Stimulated activated CD4-positive, alpha-beta T cell treated with anti-CD3 and anti-CD28 coated beads, Interleukin-4, amount 100 ng/mL, for 24 hours (primary cell): ENCODE results near the gene ATP8A1.
"Not testable (repeated sequence)": the region's sequence is repeated elsewhere in the genome, so short reads cannot be mapped to it uniquely, and the experiment has no call there.

Experiments
- DNase-seq: peaks from one replicate; pipeline ENCODE4 v3.0.0-alpha.2; 2020

The ATP8A1 gene

GRCh38 chr4:42397635-42398170 is 259.2 kb downstream of the ATP8A1 start:
- no peak for DNase-seq

GRCh38 chr4:42396752-42397634 is 259.9 kb downstream of the ATP8A1 start, which contains the start of gene SHISA3:
SHISA3 (plus strand) TSS chr4:42397488; CDS start chr4:42398057, 569 bp downstream.
- no peak for DNase-seq

DNA sequence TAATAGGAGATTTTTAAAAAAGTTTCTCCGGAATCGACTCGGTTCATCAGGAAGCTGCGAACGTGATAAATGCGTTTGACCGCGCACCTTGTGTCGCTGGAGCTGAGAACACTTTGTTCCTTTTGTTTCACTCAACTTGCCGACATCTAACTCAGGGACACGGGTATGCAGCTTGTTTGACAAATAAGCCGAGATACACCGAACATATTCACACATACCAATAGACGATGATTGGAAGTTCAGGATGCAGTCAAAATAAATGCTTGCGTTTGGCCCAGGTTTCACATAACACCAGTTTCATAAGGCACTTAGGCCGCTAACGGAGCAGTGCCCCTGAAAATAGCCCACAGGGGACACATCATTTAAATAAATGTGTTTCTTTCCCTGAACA is 260.5 kb downstream of the ATP8A1 start:
- DNase-seq = no peak

- no peak for DNase-seq
Measured at GRCh38 chr4:42395595-42395994, 261.3 kb downstream of the ATP8A1 start.

DNA sequence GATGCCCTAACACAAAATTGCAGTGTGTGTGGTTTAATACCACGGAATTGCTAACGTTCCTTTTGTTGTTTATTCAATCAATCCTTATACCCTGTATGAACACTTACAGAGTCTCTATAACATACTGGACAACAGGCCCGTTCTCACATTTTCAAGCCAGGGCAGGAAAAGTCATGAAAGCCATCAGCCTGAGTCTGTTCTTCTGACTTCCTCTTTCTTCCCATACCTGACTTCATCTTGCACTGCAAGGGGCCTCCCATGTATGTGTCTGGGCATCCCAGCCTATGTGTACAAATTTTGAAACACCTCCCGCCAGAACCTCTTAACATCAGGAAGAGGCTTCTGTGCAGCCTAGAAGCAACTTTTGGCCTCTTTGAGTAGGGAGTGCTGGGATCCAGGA is 264.5 kb downstream of the ATP8A1 start:
- no peak for DNase-seq

GRCh38 chr4:42391981-42392380 is 264.9 kb downstream of the ATP8A1 start:
- DNase-seq = no peak

DNA sequence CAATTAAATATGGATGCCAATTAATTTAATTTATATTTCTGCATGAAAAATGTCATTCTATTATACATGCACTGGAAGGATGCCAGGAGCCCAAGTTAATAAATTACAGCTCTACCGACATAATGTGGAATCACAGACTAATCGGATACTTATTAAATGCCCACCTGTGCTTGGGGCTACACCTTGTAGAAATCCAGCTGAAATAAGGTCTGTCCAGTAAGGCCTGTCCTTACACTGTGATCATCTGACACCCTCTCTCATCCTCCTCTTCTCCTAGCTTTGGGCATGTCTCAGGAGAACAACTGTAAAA is 265.6 kb downstream of the ATP8A1 start:
- DNase-seq = no peak

DNA sequence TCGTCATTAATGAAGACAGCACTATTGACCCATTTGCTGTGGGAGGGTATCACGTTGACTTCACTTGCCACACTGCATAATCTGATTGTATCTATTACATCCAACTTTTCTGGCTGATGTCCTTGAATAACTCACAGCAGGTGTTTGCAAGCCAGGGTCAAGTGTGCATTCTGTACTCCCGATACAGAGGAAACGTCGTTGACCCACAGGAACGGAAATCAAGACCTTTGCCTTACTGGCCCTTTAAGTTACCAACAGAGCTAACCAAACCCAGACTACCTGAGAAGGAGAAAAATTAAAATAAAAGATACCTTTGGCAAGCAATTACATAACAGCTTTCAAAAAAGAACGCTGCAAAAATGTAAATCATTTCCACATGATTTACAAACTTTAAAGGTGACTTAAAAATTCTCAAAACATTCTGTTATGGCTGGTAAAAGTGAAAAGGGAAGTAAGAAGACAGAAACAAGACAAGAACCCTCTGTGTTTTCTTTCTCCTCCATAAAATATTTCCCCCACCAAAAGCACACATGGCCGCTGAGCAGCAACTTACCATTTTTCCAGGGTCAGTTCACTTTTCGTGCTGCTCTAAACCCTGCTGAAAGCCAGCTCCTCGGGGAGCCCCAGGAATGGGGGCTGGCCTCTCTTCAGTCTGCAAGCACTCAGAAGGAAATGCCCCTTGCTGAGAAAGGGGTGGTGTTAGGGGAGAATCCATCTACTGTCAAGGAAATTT is 266.1 kb downstream of the ATP8A1 start:
- no peak for DNase-seq

- no peak for DNase-seq
Measured at GRCh38 chr4:42385516-42385915, 271.4 kb downstream of the ATP8A1 start.

GRCh38 chr4:42381666-42382065 is 275.2 kb downstream of the ATP8A1 start:
- DNase-seq = no peak

- DNase-seq = no peak
Measured at GRCh38 chr4:42377497-42377896, 279.4 kb downstream of the ATP8A1 start.

DNA sequence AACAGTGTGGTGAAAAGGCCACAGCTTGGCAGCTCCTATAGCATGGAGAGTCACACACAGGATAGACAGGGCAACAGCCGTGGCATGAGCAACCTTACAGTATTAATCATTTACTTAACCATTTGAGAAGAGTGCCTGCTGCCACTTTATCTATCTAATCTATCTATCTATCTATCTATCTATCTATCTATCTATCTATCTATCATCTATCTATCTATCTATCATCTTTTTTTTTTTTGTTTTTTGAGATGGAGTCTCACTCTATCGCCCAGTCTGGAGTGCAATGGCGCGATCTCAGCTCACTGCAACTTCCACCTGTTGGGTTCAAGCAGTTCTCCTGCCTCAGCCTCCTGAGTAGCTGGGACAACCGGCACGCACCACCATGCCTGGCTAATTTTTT is 284.6 kb downstream of the ATP8A1 start:
- not testable (repeated sequence) for DNase-seq

- no peak for DNase-seq
Measured at GRCh38 chr4:42371305-42372252, 285.3 kb downstream of the ATP8A1 start.

DNA sequence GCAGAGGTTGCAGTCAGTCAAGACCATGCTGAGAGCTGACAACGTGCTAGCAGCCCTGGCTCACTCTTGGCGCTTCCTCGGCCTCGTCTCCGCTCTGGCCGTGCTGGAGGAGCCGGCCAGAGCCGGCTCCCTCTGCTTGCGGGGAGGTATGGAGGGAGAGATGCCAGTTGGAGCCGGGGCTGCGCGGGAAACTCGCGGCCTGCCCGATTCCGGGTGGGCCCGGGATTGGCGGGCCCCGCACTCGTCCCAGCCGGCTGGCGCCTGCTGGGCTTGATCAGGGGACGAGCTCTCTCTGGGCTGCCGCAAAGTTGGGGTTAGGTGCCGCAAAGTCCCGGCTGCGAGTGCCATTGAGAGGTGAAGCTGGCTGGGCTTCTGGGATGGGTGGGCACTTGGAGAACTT is 287.4 kb downstream of the ATP8A1 start:
- no peak for DNase-seq

GRCh38 chr4:42366959-42367358 is 289.9 kb downstream of the ATP8A1 start:
- DNase-seq = no peak

GRCh38 chr4:42364266-42365053 is 292.4 kb downstream of the ATP8A1 start:
- DNase-seq = no peak

GRCh38 chr4:42363614-42364013 is 293.3 kb downstream of the ATP8A1 start:
- no peak for DNase-seq

- DNase-seq = no peak
Measured at GRCh38 chr4:42362591-42362990, 294.3 kb downstream of the ATP8A1 start.

- no peak for DNase-seq
Measured at GRCh38 chr4:42361456-42361855, 295.4 kb downstream of the ATP8A1 start.

- DNase-seq = no peak
Measured at GRCh38 chr4:42360256-42360669, 296.6 kb downstream of the ATP8A1 start.

DNA sequence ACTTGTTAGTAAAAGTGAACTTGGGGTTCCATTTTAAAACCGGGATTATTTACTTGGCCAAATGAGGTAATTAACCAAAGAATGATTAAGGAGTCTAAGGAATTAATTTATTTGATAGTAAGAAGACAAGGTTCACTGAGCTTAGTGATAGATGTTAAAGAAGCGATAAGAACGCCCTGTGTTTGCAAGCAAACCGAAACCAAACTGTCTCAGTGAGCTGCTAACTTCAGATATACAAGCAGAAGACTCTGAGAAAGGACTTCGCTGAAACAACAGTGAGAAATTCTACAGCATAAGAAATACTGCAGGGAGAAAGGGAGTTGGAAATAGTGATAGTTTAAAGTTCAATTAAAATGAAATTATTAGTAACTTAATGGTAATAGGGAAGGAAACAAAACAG is 297.2 kb downstream of the ATP8A1 start:
- no peak for DNase-seq
